ENCODE data around the gene JUNB. TPM values are rescaled to one million over a fixed set of nuclear protein-coding genes. Genes with fewer than 3 reads are reported as not detected.

Gene JUNB
- total and polyA plus RNA-seq, 2 of the 8 experiments (the other 6 are each of a cell fraction or from before 2014, with no cell fraction given) = 7.4 to 10.0 TPM

GRCh38 chr19:12797141-12797587 is 5.9 kb downstream of the JUNB start:
- H3K4ac ChIP-seq (replicated peaks; ENCODE audit: insufficient read length, low read depth, low read length) = no peak overlapping the region
- no peak overlapping the region for H2AK5ac ChIP-seq (ENCODE audit: low read depth, low read length)
- peaks cover 8 to 19% (median 14%) of the 10 kb centered on the region in 4 experiments; a peak in 7 of 8 replicates for H3K36me3 ChIP-seq (ENCODE audit: control insufficient read depth in 2 of 4, insufficient read depth in 4 of 4, low read length in 3 of 4)
- POLR2A ChIA-PET (ENCODE audit: partially characterized antibody) = interaction anchor here (0.6 to 15.2 kb wide), 6 partner anchors 21 to 1199 kb away, joined by 3 to 317 read pairs (median 3); partner anchors contain the start of gene HOOK2
- no peak overlapping the region for H2BK12ac ChIP-seq (ENCODE audit: low read depth, low read length)
- no peak for TF ChIP-seq NRF1 (IDR thresholded peaks at IDR 0.05; ENCODE audit: low read depth, low read length)
- no peak for TF ChIP-seq TCF12 (IDR thresholded peaks at IDR 0.05; ENCODE audit: low read depth, low read length)
- TF ChIP-seq HDAC6 (IDR thresholded peaks at IDR 0.05; ENCODE audit: low read depth, low read length) = no peak
- no peak for TF ChIP-seq MAX (IDR thresholded peaks at IDR 0.05)
- no peak for TF ChIP-seq SP1 (IDR thresholded peaks at IDR 0.05; ENCODE audit: low read depth, low read length)
- no peak for TF ChIP-seq CBX5 (IDR thresholded peaks at IDR 0.05; ENCODE audit: low read depth, low read length)
- no peak for TF ChIP-seq PHF8 (conservative IDR thresholded peaks at IDR 0.05; ENCODE audit: low read depth, low read length)
- no peak for TF ChIP-seq TAF1 (IDR thresholded peaks at IDR 0.05; ENCODE audit: low read depth, low read length)
- no peak for TF ChIP-seq JUN (IDR thresholded peaks at IDR 0.05; ENCODE audit: low read depth, low read length)
- TF ChIP-seq RNF2 (IDR thresholded peaks at IDR 0.05; ENCODE audit: borderline replicate concordance, low read depth, low read length, missing control alignments, poor library complexity, severe bottlenecking) = no peak
- no peak for TF ChIP-seq NANOG (IDR thresholded peaks at IDR 0.05; ENCODE audit: insufficient read depth, low read depth, low read length, poor library complexity, severe bottlenecking)
- FAIRE-seq (no peak), DNase-seq (ENCODE audit: low read depth in 1 of 2, low spot score in 2 of 2) (no peak)
- no peak overlapping the region for H3K9ac ChIP-seq (replicated peaks in 1 of 4; ENCODE audit: extremely low read depth in 1 of 4, low read depth in 3 of 4, low read length in 3 of 4)
- no peak overlapping the region for H2BK15ac ChIP-seq (ENCODE audit: low read length)
- H4K91ac ChIP-seq (replicated peaks; ENCODE audit: insufficient read length, low read length) = no peak overlapping the region
- no peak overlapping the region for H3K4me3 ChIP-seq (ENCODE audit: extremely low read depth in 1 of 4, insufficient read depth in 2 of 4, low read depth in 3 of 4, low read length in 4 of 4)
- H3K27me3 ChIP-seq (replicated peaks in 1 of 4; ENCODE audit: control insufficient read depth in 3 of 4, extremely low read depth in 1 of 4, insufficient read depth in 3 of 4, low read length in 3 of 4) = peaks cover 0 to 5% (median 4%) of the 10 kb centered on the region in 4 experiments; a peak in 3 of 7 replicates
- WGBS, 2 experiments (ENCODE audit: extremely low coverage in 1 of 2, insufficient coverage in 1 of 2, insufficient read length in 1 of 2, insufficient replicate concordance in 2 of 2, low coverage in 1 of 2, low lambda C conversion rate in 2 of 2, missing lambda C conversion rate in 1 of 2) = 93% methylated on average over 6 of the region's 6 CpGs; no CpG with 5 or more reads in 1 of the 2 experiments
- no peak overlapping the region for H3K23ac ChIP-seq (ENCODE audit: insufficient read length)
- H3K27ac ChIP-seq (ENCODE audit: low read depth, low read length) = no peak overlapping the region
- H3K79me1 ChIP-seq (ENCODE audit: low read depth, low read length) = peaks cover 7% of the 10 kb centered on the region
- CTCF ChIA-PET (ENCODE audit: partially characterized antibody) = interaction anchor here (0.9 to 17.9 kb wide), 13 partner anchors 10 to 125 kb away, joined by 3 to 288 read pairs (median 7); no protein-coding TSS in a partner anchor
- no peak overlapping the region for H4K5ac ChIP-seq (ENCODE audit: insufficient read length, low read depth, low read length)
- H2BK20ac ChIP-seq (ENCODE audit: low read length) = no peak overlapping the region
- no peak overlapping the region for H2AFZ ChIP-seq (ENCODE audit: low read length)
- H3K18ac ChIP-seq (ENCODE audit: extremely low read depth, low read length) = no peak overlapping the region
- no peak overlapping the region for H4K8ac ChIP-seq (ENCODE audit: extremely low read depth, insufficient read depth, low read length)
- H4K20me1 ChIP-seq (replicated peaks in 1 of 2; ENCODE audit: control insufficient read depth in 1 of 2, insufficient read depth in 2 of 2, low read length in 2 of 2) = peaks cover 0 to 6% of the 10 kb centered on the region in 2 experiments
- peaks cover 5 to 21% (median 13%) of the 10 kb centered on the region in 4 experiments for H3K4me1 ChIP-seq (replicated peaks in 1 of 4; ENCODE audit: control insufficient read depth in 3 of 4, insufficient read depth in 4 of 4, low read length in 3 of 4)
- no peaks in the 10 kb centered on the region for H3K9me3 ChIP-seq (ENCODE audit: insufficient read depth in 2 of 2, low read depth in 1 of 2, low read length in 1 of 2)
- no peak overlapping the region for H3K56ac ChIP-seq (replicated peaks; ENCODE audit: insufficient read length, low read depth, low read length)
- peaks cover 0 to 12% of the 10 kb centered on the region in 2 experiments; a peak in 2 of 4 replicates for H3K79me2 ChIP-seq (ENCODE audit: control insufficient read depth in 1 of 2, insufficient read depth in 2 of 2, low read length in 2 of 2)
- no peak overlapping the region for H3K14ac ChIP-seq (ENCODE audit: insufficient read length)
- no peak overlapping the region for H3K4me2 ChIP-seq (ENCODE audit: insufficient read depth in 1 of 2, low read depth in 2 of 2, low read length in 2 of 2)
- H3K23me2 ChIP-seq (ENCODE audit: low read depth, low read length) = peaks cover 24% of the 10 kb centered on the region
- no peak overlapping the region for H2BK120ac ChIP-seq (replicated peaks; ENCODE audit: low read depth, low read length)
- H2BK5ac ChIP-seq (ENCODE audit: low read depth, low read length) = no peak overlapping the region
